Liver (tissue), 9 donors: ENCODE results near the gene CYP8B1. TPM values are rescaled to one million over a fixed set of nuclear protein-coding genes. Genes with fewer than 3 reads are reported as not detected.

Experiments used
- DNase-seq: peaks from one replicate; pipeline ENCODE4 v3.0.0-alpha.2; 2017; ENCODE audit warnings: low spot score
- H3K27ac ChIP-seq, 2 donors: one replicate each; pipeline ENCODE4 v1.7.0; 2013; ENCODE audit warnings: inconsistent platforms in 2 of 2, low read length in 2 of 2, control low read depth in 1 of 2, low read depth in 1 of 2, mild to moderate bottlenecking in 1 of 2
- H3K27me3 ChIP-seq, 4 donors: one replicate each; pipeline versions ENCODE4 v1.6.1 to v1.7.0; 2013; ENCODE audit warnings: low read length in 3 of 4, inconsistent platforms in 1 of 4, mild to moderate bottlenecking in 1 of 4, moderate library complexity in 1 of 4; ENCODE audit not compliant: control insufficient read depth in 4 of 4, insufficient read depth in 4 of 4
- H3K36me3 ChIP-seq, 4 donors: one replicate each; pipeline versions ENCODE4 v1.6.1 to v1.7.0; 2013; ENCODE audit warnings: low read length in 3 of 4, mild to moderate bottlenecking in 3 of 4, low read depth in 1 of 4, moderate library complexity in 1 of 4; ENCODE audit not compliant: control insufficient read depth in 4 of 4, insufficient read depth in 3 of 4
- H3K4me1 ChIP-seq, 4 donors: one replicate each; pipeline versions ENCODE4 v1.6.1 to v1.7.0; 2013; ENCODE audit warnings: low read length in 3 of 4, mild to moderate bottlenecking in 3 of 4, moderate library complexity in 1 of 4; ENCODE audit not compliant: control insufficient read depth in 4 of 4, insufficient read depth in 4 of 4
- H3K4me3 ChIP-seq, 3 donors: one replicate each; pipeline versions ENCODE4 v1.6.1 to v1.7.0; 2013; ENCODE audit warnings: low read length in 3 of 3, control low read depth in 1 of 3, low read depth in 1 of 3, mild to moderate bottlenecking in 1 of 3
- H3K9ac ChIP-seq, 2 donors: one replicate each; pipeline ENCODE4 v1.7.0; 2013; ENCODE audit warnings: low read length in 2 of 2, mild to moderate bottlenecking in 2 of 2, moderate library complexity in 2 of 2, control low read depth in 1 of 2, low read depth in 1 of 2
- H3K9me3 ChIP-seq, 4 donors: one replicate each; pipeline versions ENCODE4 v1.6.1 to v1.7.0; 2013; ENCODE audit warnings: low read length in 3 of 4; ENCODE audit not compliant: control insufficient read depth in 4 of 4
- ATF3 ChIP-seq: IDR thresholded peaks from 2 replicates; pipeline ENCODE4 v1.6.1; 2016; ENCODE audit warnings: antibody characterized with exemption
- CTCF ChIP-seq: fragments of 150-350 bp; IDR thresholded peaks from 2 replicates; pipeline ENCODE4 v1.5.1; 2017; ENCODE audit warnings: improper control_type of control experiment, low read depth, low read length; ENCODE audit not compliant: missing input control
- EGR1 ChIP-seq, 2 donors: IDR thresholded peaks; 2 replicates each; pipeline ENCODE4 v1.6.1; 2016 to 2018; ENCODE audit warnings: antibody characterized with exemption in 2 of 2, low read depth in 2 of 2
- FOXA1 ChIP-seq: IDR thresholded peaks from 2 replicates; pipeline ENCODE4 v1.6.1; 2016; ENCODE audit warnings: antibody characterized with exemption
- FOXA2 ChIP-seq: IDR thresholded peaks from 2 replicates; pipeline ENCODE4 v1.6.1; 2016; ENCODE audit warnings: antibody characterized with exemption
- GABPA ChIP-seq, 2 donors: IDR thresholded peaks in 1 of 2; conservative IDR thresholded peaks in 1 of 2; 2 replicates each; pipeline ENCODE4 v1.6.1; 2016; ENCODE audit warnings: antibody characterized with exemption in 2 of 2, mild to moderate bottlenecking in 1 of 2, moderate library complexity in 1 of 2
- HNF4A ChIP-seq, 2 donors: conservative IDR thresholded peaks; 2 replicates each; pipeline ENCODE4 v1.6.1; 2016; ENCODE audit warnings: antibody characterized with exemption in 2 of 2, mild to moderate bottlenecking in 2 of 2
- HNF4G ChIP-seq: IDR thresholded peaks from 2 replicates; pipeline ENCODE4 v1.6.1; 2016; ENCODE audit warnings: antibody characterized with exemption
- JUND ChIP-seq, 2 donors: IDR thresholded peaks; 2 replicates each; pipeline ENCODE4 v1.6.1; 2016; ENCODE audit warnings: antibody characterized with exemption in 2 of 2
- MAX ChIP-seq: IDR thresholded peaks from 2 replicates; pipeline ENCODE4 v1.6.1; 2016; ENCODE audit warnings: antibody characterized with exemption
- NR2F2 ChIP-seq: IDR thresholded peaks from 2 replicates; pipeline ENCODE4 v1.6.1; 2016; ENCODE audit warnings: antibody characterized with exemption
- RAD21 ChIP-seq, 2 donors: IDR thresholded peaks; 2 replicates each; pipeline ENCODE4 v1.6.1; 2016; ENCODE audit warnings: antibody characterized with exemption in 2 of 2, mild to moderate bottlenecking in 2 of 2
- REST ChIP-seq: IDR thresholded peaks from 2 replicates; pipeline ENCODE4 v1.6.1; 2016; ENCODE audit warnings: antibody characterized with exemption, mild to moderate bottlenecking
- RXRA ChIP-seq, 2 donors: IDR thresholded peaks; 2 replicates each; pipeline ENCODE4 v1.6.1; 2017 to 2018; ENCODE audit warnings: antibody characterized with exemption in 2 of 2, mild to moderate bottlenecking in 1 of 2
- SP1 ChIP-seq: IDR thresholded peaks from 2 replicates; pipeline ENCODE4 v1.6.1; 2018; ENCODE audit warnings: antibody characterized with exemption, mild to moderate bottlenecking
- TAF1 ChIP-seq: conservative IDR thresholded peaks from 2 replicates; pipeline ENCODE4 v1.6.1; 2016; ENCODE audit warnings: antibody characterized with exemption, mild to moderate bottlenecking
- YY1 ChIP-seq: IDR thresholded peaks from 2 replicates; pipeline ENCODE4 v1.6.1; 2016; ENCODE audit warnings: antibody characterized with exemption, mild to moderate bottlenecking
- ZBTB33 ChIP-seq: IDR thresholded peaks from 2 replicates; pipeline ENCODE4 v1.6.1; 2016; ENCODE audit warnings: antibody characterized with exemption
- WGBS: extraction: QIAGEN DNeasy Blood & Tissue Kit; methylation state at CpG from one replicate; pipeline ENCODE4 v1.1.7; 2013; 5-methylcytosine and 5-hydroxymethylcytosine counted together
- polyA plus RNA-seq, 2 donors: library from polyadenylated mRNA; stranded (reverse) in 1 of 2; unstranded in 1 of 2; fragments of 200-250 nt in 1 of 2; fragments of >200 nt in 1 of 2; fragmentation: Nextera tagmentation in 1 of 2; extraction: Ambion mirVana in 1 of 2; gene quantifications; one replicate each; pipeline versions ENCODE4 v1.2.1 to v1.2.3, GENCODE V29; 2013 to 2015
- total RNA-seq, 2 donors: library from RNA; depleted of rRNA; stranded (reverse); fragments of >200 nt; gene quantifications; one replicate each; pipeline ENCODE4 v1.2.3, GENCODE V29; 2014
- donor health status: healthy.
- donor health status: healthy.
- donor health status: healthy.
- donor health status: healthy.
- donor health status: healthy.

CYP8B1 gene
- total and polyA plus RNA-seq, 4 donors: 21.2 to 490 (median 223) TPM

DNA sequence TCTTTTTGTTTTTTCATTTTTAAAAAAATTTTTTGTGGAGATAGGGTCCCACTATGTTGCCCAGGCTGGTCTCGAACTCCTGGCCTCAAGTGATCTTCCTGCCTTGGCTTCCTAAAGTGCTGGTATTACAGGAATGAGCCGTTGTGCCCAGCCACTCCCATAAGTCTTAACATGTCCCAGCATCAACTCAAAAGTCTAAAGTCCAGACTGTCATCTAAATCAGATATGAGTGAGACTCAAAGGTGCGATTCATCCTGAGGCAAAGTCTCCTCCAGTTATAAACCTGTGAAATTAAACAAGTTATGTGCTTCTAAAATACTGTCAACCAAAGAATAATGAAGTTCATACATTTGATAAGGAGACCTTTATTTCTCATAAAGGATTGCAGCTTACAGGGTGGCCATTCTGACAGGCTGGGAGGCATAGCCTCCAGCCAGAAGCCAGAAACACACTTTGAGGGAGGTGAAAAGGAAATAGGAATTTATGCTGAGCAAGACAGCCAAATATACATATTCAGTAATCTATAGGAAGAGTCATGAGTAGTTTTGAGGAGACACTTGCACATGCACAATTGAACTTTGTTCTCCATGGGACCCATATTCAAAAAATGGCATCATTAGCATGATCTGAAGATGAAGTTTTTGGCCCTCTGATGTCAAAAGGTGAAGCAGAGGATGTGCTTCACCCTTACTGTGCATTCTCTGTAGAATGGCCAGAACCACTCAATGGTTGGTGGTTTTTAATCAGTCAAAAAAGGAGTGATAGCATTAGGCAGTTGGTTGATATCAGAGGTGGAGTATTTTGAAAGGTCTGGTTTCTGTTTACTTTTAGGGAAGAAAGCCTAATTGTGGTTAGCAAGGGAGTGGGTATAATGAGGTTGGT is 19.3 kb upstream of the CYP8B1 start (continued):
- TF ChIP-seq ATF3 (no peak), TAF1 (no peak), GABPA (IDR thresholded peaks at IDR 0.05 in 1 of 2, conservative IDR thresholded peaks at IDR 0.05 in 1 of 2) (no peak), HNF4G (no peak), MAX (no peak)

GRCh38 chr3:42892807-42893206 is 17.1 kb upstream of the CYP8B1 start:
- 91% methylated on average over 1 of the region's 1 CpG for WGBS
- H3K9me3 ChIP-seq: no peaks in the 10 kb centered on the region

DNA sequence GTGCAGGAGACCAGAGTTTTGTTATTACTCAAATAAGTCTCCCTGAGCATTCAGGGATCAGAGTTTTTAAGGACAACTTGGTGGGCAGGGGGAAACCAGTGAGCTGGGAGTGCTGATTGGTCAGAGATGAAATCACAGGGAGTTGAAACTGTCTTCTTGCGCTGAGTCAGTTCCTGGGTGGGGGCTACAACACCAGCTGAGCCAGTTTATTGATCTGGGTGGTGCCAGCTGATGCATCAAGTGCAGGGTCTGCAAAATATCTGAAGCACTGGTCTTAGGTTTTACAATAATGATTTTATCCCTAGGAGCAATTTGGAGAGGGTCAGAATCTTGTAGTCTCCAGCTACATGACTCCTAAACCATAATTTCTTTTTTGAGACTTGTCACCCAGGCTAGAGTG is 16.5 kb upstream of the CYP8B1 start:
- Histone ChIP-seq H3K27me3 (no peaks in the 10 kb centered on the region), H3K36me3 (no peaks in the 10 kb centered on the region), H3K27ac (no peak overlapping the region), H3K4me1 (no peaks in the 10 kb centered on the region), H3K9ac (no peak overlapping the region), H3K4me3 (no peak overlapping the region), H3K9me3 (no peaks in the 10 kb centered on the region)
- WGBS: 100% methylated on average over 1 of the region's 1 CpG
- DNase-seq: no peak
- TF ChIP-seq ATF3 (no peak), FOXA1 (no peak), CTCF (no peak), NR2F2 (no peak), EGR1 (IDR thresholded peaks at IDR 0.05; ENCODE audit: low read depth in 2 of 2) (no peak), JUND (IDR thresholded peaks at IDR 0.05) (no peak), REST (no peak), YY1 (no peak), RXRA (IDR thresholded peaks at IDR 0.05) (no peak), FOXA2 (no peak), SP1 (no peak), RAD21 (IDR thresholded peaks at IDR 0.05) (no peak), ZBTB33 (no peak), HNF4G (no peak), GABPA (IDR thresholded peaks at IDR 0.05 in 1 of 2, conservative IDR thresholded peaks at IDR 0.05 in 1 of 2) (no peak), TAF1 (no peak), MAX (no peak), HNF4A (conservative IDR thresholded peaks at IDR 0.05) (no peak)

More at GRCh38 chr3:42892807-42893206, 17.1 kb upstream of the CYP8B1 start:
- H3K27me3 ChIP-seq: no peaks in the 10 kb centered on the region
- no peak overlapping the region for H3K4me3 ChIP-seq
- H3K36me3 ChIP-seq: no peaks in the 10 kb centered on the region
- TF ChIP-seq MAX (no peak), JUND (IDR thresholded peaks at IDR 0.05) (no peak), SP1 (no peak), FOXA2 (no peak)
- no peak overlapping the region for H3K27ac ChIP-seq
- H3K9ac ChIP-seq: no peak overlapping the region
- DNase-seq: no peak
- no peaks in the 10 kb centered on the region for H3K4me1 ChIP-seq
